Lower lobe of right lung (tissue), 2 donors: ENCODE results near the gene RTN4RL1. TPM values are rescaled to one million over a fixed set of nuclear protein-coding genes. Genes with fewer than 3 reads are reported as not detected.
"Not testable (repeated sequence)": the region's sequence is repeated elsewhere in the genome, so short reads cannot be mapped to it uniquely, and the experiment has no call there.

Source experiments
- ATAC-seq, 2 donors: fragments of 200-7000 bp; cut with Tn5 transposase; one replicate each; pipeline ENCODE4 v1.9.1; 2020 to 2022; ENCODE audit warnings: mild to moderate bottlenecking in 2 of 2, moderate library complexity in 2 of 2
- DNase-seq: peaks from one replicate; pipeline ENCODE4 v3.0.0-alpha.2; 2020
- H3K27ac ChIP-seq: fragments of 200-600 bp; one replicate; pipeline ENCODE4 v1.8.0; 2022
- H3K27me3 ChIP-seq: fragments of 200-600 bp; one replicate; pipeline ENCODE4 v1.8.0; 2022; ENCODE audit warnings: low read depth
- H3K36me3 ChIP-seq: fragments of 200-600 bp; one replicate; pipeline ENCODE4 v1.8.0; 2022; ENCODE audit warnings: mild to moderate bottlenecking
- H3K4me1 ChIP-seq: fragments of 200-600 bp; one replicate; pipeline ENCODE4 v1.8.0; 2022
- H3K4me3 ChIP-seq: fragments of 200-600 bp; one replicate; pipeline ENCODE4 v1.8.0; 2022; ENCODE audit warnings: mild to moderate bottlenecking
- H3K9me3 ChIP-seq: fragments of 200-600 bp; one replicate; pipeline ENCODE4 v1.8.0; 2022
- intact Hi-C: fragments of 100-400 bp; cut with DNase I; formaldehyde crosslinking; loops from one replicate; pipeline ENCODE4 v1.11.0; 2022
- microRNA-seq: library from miRNA; unstranded; fragments of <30 nt; microRNA quantifications from one replicate; pipeline ENCODE4 v1.2.0, GENCODE V29; 2020; ENCODE audit warnings: borderline number of aligned reads
- total RNA-seq: library from RNA; stranded (reverse); fragmentation: NEBNext Ultra II Directional; extraction: Animal tissue kit (Norgen Biotek cat#: 25700); gene quantifications from one replicate; pipeline ENCODE4 v1.2.1, GENCODE V29; 2021
- TF ChIP-seq, protein P1 (sequence below): fragments of 200-600 bp; IDR thresholded peaks from one replicate; pipeline ENCODE4 v1.8.0; 2022; ENCODE audit warnings: antibody characterized with exemption, mild to moderate bottlenecking
- donor health status: DM: no; HTN: yes; CAD: no; lungs with severe emphysema.

RTN4RL1 gene
- total RNA-seq, 1 donor from 2014 or later, result 5.8 TPM

DNA sequence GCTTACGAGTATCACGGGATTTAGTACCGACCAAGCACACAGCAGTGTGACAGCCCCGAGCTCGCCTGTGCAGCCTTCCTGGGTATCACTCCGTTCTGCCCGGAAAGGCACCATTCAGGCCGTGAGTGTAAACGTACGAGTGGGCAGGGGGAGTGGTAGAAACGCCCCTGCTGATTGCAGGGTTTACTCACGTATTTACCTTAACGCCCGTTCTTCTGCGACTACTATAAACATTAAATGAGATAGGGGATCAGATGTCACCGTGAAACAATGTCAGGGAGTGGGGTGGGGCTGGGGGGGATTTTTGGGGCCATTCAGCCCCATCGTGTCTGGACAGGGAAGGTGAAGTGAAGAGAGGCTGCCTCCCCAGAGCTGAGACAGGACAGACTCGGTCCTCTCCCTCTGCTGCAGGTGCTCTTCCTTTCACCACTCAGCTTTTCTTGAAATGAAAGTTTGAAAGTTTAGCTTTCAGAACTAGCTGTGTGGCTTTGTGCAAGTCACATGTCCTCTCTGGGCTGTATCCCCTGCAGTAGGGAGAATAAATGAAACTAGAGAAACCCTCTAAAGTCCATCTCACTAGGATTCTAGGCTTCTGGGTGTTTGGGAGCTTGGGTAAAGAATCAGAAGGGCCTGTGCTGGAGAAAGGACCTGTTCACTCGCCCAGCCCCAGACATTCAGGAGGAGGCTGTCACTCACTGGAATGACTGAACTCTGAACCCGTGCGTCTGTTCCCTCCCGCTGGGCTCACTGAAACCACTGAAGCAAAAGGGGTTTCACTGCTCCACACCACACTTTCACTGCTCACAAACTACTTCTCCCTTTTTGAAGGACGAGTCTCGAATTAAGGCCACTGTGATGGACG lies 128.7 kb downstream of the RTN4RL1 start:
- H3K4me1 ChIP-seq, result no peaks in the 10 kb centered on the region
- intact Hi-C loops, result no loop called here
- ATAC-seq (no peak), DNase-seq (no peak)
- no peaks in the 10 kb centered on the region for H3K9me3 ChIP-seq
- H3K27ac ChIP-seq, result no peak overlapping the region
- peaks cover 80% of the 10 kb centered on the region for H3K36me3 ChIP-seq
- no peak overlapping the region for H3K4me3 ChIP-seq
- no peaks in the 10 kb centered on the region for H3K27me3 ChIP-seq
- TF ChIP-seq, protein P1, sequence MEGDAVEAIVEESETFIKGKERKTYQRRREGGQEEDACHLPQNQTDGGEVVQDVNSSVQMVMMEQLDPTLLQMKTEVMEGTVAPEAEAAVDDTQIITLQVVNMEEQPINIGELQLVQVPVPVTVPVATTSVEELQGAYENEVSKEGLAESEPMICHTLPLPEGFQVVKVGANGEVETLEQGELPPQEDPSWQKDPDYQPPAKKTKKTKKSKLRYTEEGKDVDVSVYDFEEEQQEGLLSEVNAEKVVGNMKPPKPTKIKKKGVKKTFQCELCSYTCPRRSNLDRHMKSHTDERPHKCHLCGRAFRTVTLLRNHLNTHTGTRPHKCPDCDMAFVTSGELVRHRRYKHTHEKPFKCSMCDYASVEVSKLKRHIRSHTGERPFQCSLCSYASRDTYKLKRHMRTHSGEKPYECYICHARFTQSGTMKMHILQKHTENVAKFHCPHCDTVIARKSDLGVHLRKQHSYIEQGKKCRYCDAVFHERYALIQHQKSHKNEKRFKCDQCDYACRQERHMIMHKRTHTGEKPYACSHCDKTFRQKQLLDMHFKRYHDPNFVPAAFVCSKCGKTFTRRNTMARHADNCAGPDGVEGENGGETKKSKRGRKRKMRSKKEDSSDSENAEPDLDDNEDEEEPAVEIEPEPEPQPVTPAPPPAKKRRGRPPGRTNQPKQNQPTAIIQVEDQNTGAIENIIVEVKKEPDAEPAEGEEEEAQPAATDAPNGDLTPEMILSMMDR, result no peak

DNA sequence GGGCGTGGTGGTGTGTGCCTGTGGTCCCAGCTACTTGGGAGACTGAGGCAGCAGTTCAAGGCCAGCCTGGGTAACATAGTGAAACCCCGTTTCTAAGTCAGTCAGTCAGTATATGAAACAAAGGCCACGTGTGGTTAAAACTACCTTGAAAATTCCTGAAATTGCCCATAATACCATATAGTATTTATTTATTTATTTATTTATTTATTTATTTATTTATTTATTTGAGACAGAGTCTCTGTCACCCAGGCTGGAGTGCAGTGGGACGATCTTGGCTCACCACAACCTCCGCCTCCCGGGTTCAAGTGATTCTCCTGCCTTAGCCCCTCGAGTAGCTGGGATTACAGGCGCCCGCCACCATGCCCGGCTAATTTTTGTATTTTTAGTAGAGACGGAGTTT lies 129.7 kb downstream of the RTN4RL1 start:
- H3K4me3 ChIP-seq, H3K27ac ChIP-seq, DNase-seq, ATAC-seq, intact Hi-C loops, H3K27me3 ChIP-seq, H3K9me3 ChIP-seq, H3K4me1 ChIP-seq: not testable (repeated sequence)
- peaks cover 90% of the 10 kb centered on the region for H3K36me3 ChIP-seq

DNA sequence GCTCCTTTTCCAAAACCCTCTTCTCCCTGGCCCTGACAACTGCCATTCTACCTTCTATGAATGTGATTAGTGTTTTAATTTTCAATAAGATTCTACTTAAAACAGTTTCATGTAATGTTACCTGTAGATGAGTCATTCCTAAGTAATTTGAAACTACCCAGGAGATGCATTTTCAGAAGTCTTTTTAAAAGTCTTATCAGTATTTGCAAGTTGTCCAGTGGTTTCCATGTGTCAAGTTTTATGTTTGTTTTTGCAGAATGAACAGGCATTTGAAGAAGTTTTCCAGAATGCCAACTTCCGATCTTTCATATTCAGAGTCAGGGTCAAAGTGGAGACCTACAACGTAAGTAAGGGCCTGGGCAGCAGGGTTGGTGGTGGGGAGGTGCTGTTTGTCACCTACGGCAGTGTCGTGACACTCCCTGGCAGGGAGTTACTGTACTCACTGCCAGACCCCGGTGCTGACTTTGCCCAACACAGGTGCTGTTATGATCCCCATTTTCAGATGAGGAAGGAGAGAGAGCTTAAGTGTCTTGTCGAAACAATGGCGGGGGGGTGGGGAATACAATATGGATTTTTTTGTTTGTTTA lies 130.3 kb downstream of the RTN4RL1 start:
- Histone ChIP-seq H3K27ac (no peak overlapping the region), H3K4me1 (no peaks in the 10 kb centered on the region), H3K27me3 (no peaks in the 10 kb centered on the region), H3K9me3 (no peaks in the 10 kb centered on the region), H3K4me3 (no peak overlapping the region), H3K36me3 (peaks cover 97% of the 10 kb centered on the region)
- TF ChIP-seq, protein P1, result no peak
- DNase-seq, result peak; percentile 66
- intact Hi-C loops, result no loop called here
- peak; percentile 93 for ATAC-seq

DNA sequence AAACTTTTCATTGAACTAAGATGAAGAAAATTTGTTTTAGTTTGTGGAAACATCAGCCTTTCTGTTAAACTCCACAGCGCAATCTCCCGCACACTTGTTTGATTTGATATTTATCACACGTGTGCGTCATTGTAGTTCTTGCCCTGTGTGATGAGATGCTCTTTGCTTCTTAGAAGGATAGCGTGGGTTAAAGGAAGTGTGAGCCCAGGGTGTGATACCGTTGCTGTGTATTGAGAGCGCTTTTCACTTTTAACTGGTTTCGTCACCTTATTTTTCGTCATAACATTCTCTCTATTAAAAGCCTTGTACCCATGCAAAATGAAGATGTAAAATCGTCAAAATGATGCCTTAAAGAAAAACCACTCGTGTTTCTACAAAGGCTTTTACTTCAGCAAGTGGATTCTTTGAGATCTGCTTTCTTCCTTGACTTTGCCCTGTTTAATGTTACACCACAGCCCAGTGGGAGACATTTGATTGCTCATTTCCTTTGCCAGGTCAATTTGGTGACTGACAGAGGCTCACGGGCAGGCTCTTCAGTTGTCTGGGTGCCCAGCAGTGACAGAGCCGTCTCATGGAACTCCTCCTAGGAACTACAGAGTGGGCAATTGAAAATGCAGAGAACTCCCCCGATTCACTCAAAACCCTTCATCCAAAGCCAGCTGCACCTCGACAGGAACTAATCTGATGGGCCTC lies 134.2 kb downstream of the RTN4RL1 start:
- Histone ChIP-seq H3K9me3 (no peaks in the 10 kb centered on the region), H3K27me3 (no peaks in the 10 kb centered on the region), H3K27ac (no peak overlapping the region), H3K36me3 (peaks cover 99% of the 10 kb centered on the region), H3K4me1 (no peaks in the 10 kb centered on the region), H3K4me3 (no peak overlapping the region)
- ATAC-seq (no peak), DNase-seq (no peak)
- intact Hi-C loops, result no loop called here
- TF ChIP-seq, protein P1, result no peak

DNA sequence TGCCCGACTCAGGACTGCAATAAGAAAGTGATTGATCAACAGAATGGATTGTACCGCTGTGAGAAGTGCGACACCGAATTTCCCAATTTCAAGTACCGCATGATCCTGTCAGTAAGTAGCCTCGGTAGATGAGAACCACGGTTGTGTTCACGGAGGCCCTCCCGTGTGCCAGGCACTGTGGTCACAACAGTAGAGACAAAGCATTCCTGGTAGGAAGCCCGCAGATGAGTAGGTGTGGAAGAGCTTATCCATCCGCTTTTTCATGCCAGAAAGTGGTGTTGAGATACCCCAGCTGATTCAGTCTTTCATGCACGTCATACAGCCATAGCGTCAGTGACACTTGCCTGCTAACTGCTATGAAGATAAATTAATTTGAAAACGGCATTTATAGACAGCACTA lies 136.4 kb downstream of the RTN4RL1 start:
- H3K4me1 ChIP-seq, result no peaks in the 10 kb centered on the region
- ATAC-seq (no peak), DNase-seq (no peak)
- no peak overlapping the region for H3K27ac ChIP-seq
- intact Hi-C loops, result no loop called here
- H3K36me3 ChIP-seq, result peaks cover 100% of the 10 kb centered on the region
- TF ChIP-seq, protein P1, result no peak
- H3K4me3 ChIP-seq, result no peak overlapping the region
- no peaks in the 10 kb centered on the region for H3K27me3 ChIP-seq
- no peaks in the 10 kb centered on the region for H3K9me3 ChIP-seq

Small RNA genes within 50 kb of the gene (microRNA-seq; reads per million reads assigned to microRNA genes)
- 372 reads per million, percentile 70 among the genes with 10 or more reads in this experiment for gene MIR132
- gene MIR212, result 14.6 reads per million, percentile 23 among the genes with 10 or more reads in this experiment

Other genes starting within 250 kb of the RTN4RL1 start
- gene SMYD4, start 195.4 kb downstream of the RTN4RL1 start, total RNA-seq, result 21.9 TPM
- gene RPA1, start 195.3 kb downstream of the RTN4RL1 start, total RNA-seq, result 67.1 TPM
- gene DPH1, start 4.8 kb upstream of the RTN4RL1 start, total RNA-seq, result 38.0 TPM
- gene OVCA2, start 16.7 kb upstream of the RTN4RL1 start, total RNA-seq, result 20.3 TPM
- gene HIC1, start 29.8 kb upstream of the RTN4RL1 start, total RNA-seq, result 20.6 TPM